ENCODE measurements around the gene OVOL1. TPM values are rescaled to one million over a fixed set of nuclear protein-coding genes. Genes with fewer than 3 reads are reported as not detected.

OVOL1 gene
- not detected in 2 replicates for total RNA-seq

DNA sequence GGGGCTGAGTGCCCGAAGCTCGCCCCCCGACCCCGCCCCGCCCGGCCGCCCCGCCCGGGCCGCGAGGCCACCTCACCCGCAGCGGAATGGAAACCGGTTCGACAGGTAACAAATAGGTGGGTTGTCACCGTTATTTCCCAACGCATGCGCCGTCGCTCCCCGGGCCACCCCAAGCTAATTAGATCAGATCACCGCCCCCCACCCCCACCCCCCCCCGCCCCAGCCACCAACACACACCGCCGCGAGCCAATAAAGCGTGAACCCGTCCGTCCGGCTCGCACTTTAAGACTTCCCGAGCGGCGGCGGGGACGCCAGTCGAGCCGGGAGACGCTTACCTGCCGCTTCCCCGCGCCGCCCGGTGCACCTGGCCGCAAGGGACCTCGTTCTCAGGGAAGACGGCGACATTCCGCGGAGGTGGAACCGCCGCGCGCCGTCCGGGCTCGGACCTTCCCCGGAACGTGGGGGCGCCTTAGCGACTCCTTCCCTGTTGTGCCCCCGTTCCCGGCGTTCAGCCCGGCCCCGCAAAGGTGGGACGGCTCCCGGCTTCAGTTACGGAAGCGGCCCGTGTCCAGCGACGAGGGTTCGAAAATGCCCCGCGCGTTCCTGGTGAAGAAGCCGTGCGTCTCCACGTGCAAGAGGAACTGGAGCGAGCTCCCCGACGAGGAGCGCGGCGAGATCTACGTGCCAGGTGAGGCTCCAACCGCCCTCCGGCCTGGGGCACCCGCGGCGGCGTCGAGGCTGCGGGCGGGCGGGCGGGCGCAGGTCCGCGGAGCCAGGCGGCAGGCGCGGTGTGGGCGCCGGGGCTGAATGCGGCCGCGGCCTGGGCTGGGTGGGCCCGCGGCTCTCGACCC lies at the start of gene OVOL1:
Gene OVOL1, plus strand, starts transcription at position 278 of the 851 bp plus-strand sequence. Its CDS starts 311 bp downstream, at position 589.

DNA sequence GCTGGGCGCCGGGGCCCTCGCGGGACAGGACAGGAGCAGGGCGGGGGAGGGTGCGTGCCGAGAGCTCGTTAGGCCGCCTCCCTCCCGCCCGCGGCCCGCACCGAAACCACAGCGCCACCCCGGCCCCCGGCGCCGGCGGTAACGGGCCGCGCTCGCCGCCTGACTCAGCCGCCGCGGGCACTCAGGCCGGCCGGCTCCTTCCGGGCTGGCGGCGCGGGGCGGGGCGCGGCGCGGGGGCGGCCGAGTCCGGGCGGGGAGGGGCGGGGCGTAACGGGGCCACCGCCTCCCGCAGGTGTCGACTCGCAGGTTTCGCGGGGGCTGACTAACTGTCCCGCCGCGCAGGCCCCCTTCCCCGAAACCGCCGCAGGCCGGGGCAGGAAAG lies 6.1 kb upstream of the OVOL1 start, which contains the start of gene AP5B1:
Gene AP5B1, minus strand, starts transcription at position 207 of the 382 bp plus-strand sequence. CDS start 385 bp downstream, outside the sequence.

DNA sequence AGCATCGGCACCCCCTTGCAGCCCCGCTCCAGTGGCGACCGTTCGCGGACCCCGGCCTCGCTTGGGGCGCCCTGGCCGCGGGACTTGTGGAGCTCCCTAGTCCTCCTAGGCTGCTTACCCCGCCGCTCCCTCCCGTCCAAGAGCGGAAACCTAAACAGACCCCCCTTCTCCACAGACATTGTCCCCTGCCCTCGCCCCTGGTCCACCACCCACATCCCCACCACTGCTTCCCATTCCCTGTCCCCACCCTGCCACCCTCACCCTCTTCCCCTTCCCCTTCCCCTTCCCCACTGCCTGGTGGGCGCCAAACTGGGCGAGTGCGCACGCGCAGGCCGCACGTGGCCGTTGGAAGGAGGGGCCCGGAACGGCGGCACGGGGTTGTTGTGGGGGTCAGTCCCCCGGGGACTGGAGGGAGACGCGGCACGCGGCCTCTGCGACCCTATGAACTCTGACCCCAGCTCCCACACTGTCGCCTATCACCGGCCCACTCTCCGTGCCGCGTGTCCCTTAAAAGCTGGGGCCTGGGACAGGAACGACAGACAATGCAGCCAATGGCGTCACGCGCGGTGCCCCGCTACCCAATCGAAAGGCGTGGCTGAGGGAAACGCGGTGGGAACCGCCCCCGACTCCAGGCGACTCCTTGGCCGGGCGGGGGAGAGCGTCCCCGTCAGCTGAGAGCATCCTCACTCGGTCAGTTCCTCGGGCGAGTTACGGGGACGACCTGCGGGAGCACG lies 46.6 kb downstream of the OVOL1 start, which contains the start of gene SNX32:
Gene SNX32, plus strand, starts transcription at position 667 of the 734 bp plus-strand sequence. CDS start 103 bp downstream, outside the sequence.

Other genes starting within 250 kb of the OVOL1 start
- gene LTBP3, start 228.7 kb upstream of the OVOL1 start, total RNA-seq: 70.6 and 101 TPM in 2 replicates
- gene ZNRD2, start 216.6 kb upstream of the OVOL1 start, total RNA-seq: 20.9 and 53.0 TPM in 2 replicates
- gene FAM89B, start 214.5 kb upstream of the OVOL1 start, total RNA-seq: 19.0 and 23.7 TPM in 2 replicates
- gene EHBP1L1, start 211.0 kb upstream of the OVOL1 start, total RNA-seq: 38.6 and 80.3 TPM in 2 replicates
- not detected in 2 replicates for gene KCNK7, start 191.3 kb upstream of the OVOL1 start, total RNA-seq
- 38.1 and 39.9 TPM in 2 replicates for gene MAP3K11, start 172.8 kb upstream of the OVOL1 start, total RNA-seq
- gene PCNX3, start 171.3 kb upstream of the OVOL1 start, total RNA-seq: 27.1 and 30.1 TPM in 2 replicates
- 8.3 and 10.7 TPM in 2 replicates for gene SIPA1, start 149.0 kb upstream of the OVOL1 start, total RNA-seq
- 50.2 and 56.4 TPM in 2 replicates for gene RELA, start 124.1 kb upstream of the OVOL1 start, total RNA-seq
- gene KAT5, start 74.8 kb upstream of the OVOL1 start, total RNA-seq: 23.8 and 33.6 TPM in 2 replicates
- 55.7 and 59.4 TPM in 2 replicates for gene RNASEH2C, start 66.3 kb upstream of the OVOL1 start, total RNA-seq
- gene AP5B1, start 6.1 kb upstream of the OVOL1 start, total RNA-seq: 11.2 and 14.4 TPM in 2 replicates
- 0.32 and 1.3 TPM in 2 replicates for gene SNX32, start 46.9 kb downstream of the OVOL1 start, total RNA-seq
- 1,265 and 1,321 TPM in 2 replicates for gene CFL1, start 71.1 kb downstream of the OVOL1 start, total RNA-seq
- gene MUS81, start 73.4 kb downstream of the OVOL1 start, total RNA-seq: 32.7 and 38.1 TPM in 2 replicates
- 199 and 280 TPM in 2 replicates for gene EFEMP2, start 85.7 kb downstream of the OVOL1 start, total RNA-seq
- not detected in 2 replicates for gene CTSW, start 92.8 kb downstream of the OVOL1 start, total RNA-seq
- 101 and 125 TPM in 2 replicates for gene FIBP, start 101.4 kb downstream of the OVOL1 start, total RNA-seq
- 75.8 and 91.2 TPM in 2 replicates for gene CCDC85B, start 103.6 kb downstream of the OVOL1 start, total RNA-seq
- gene FOSL1, start 113.3 kb downstream of the OVOL1 start, total RNA-seq: 33.4 and 37.7 TPM in 2 replicates
- 12.3 and 14.6 TPM in 2 replicates for gene C11orf68, start 132.0 kb downstream of the OVOL1 start, total RNA-seq
- gene DRAP1, start 132.4 kb downstream of the OVOL1 start, total RNA-seq: 122 and 141 TPM in 2 replicates
- not detected in 2 replicates for gene TSGA10IP, start 158.4 kb downstream of the OVOL1 start, total RNA-seq
- gene SART1, start 174.7 kb downstream of the OVOL1 start, total RNA-seq: 23.3 and 25.5 TPM in 2 replicates
- gene EIF1AD, start 215.1 kb downstream of the OVOL1 start, total RNA-seq: 24.9 and 36.8 TPM in 2 replicates
- gene BANF1, start 215.4 kb downstream of the OVOL1 start, total RNA-seq: 48.0 and 54.7 TPM in 2 replicates
- gene CST6, start 224.9 kb downstream of the OVOL1 start, total RNA-seq: 0.32 TPM in 1 of 2 replicates, not detected in the other
- gene CATSPER1, start 239.4 kb downstream of the OVOL1 start, total RNA-seq: not detected in 2 replicates

Data from cardiac atrium fibroblast (primary cell).